Keratinocyte (primary cell): Measurements from ENCODE around the gene IPO8. TPM values are rescaled to one million over a fixed set of nuclear protein-coding genes. Genes with fewer than 3 reads are reported as not detected.

ENCODE experiments used
- DNase-seq: peaks from one replicate; pipeline ENCODE4 v3.0.0-alpha.2; 2011; ENCODE audit warnings: low read depth, missing footprints, low spot score
- FAIRE-seq: peaks from 2 replicates; lab custom pipeline; 2011; peaks lifted over from hg19 to GRCh38; lab: Jason Lieb, UNC
- H2AFZ ChIP-seq: 2 replicates; pipeline ENCODE4 v1.6.0; 2012; ENCODE audit warnings: low read length, control low read depth, inconsistent platforms; ENCODE audit not compliant: control insufficient read depth
- H3K27ac ChIP-seq: 2 replicates; pipeline ENCODE4 v1.5.1; 2011; ENCODE audit warnings: low read length; ENCODE audit not compliant: control insufficient read depth, insufficient read depth
- H3K27me3 ChIP-seq: 3 replicates; pipeline ENCODE4 v1.6.0; 2011; ENCODE audit warnings: low read length; ENCODE audit not compliant: control insufficient read depth, insufficient read depth; ENCODE audit errors: extremely low read depth
- H3K36me3 ChIP-seq, 2 experiments: 2 replicates in 1 of 2; 3 replicates in 1 of 2; pipeline ENCODE4 v1.5.1; 2011; ENCODE audit warnings: low read length in 2 of 2, mild to moderate bottlenecking in 1 of 2; ENCODE audit not compliant: control insufficient read depth in 2 of 2, insufficient read depth in 2 of 2; ENCODE audit errors: extremely low read depth in 1 of 2
- H3K4me1 ChIP-seq: 3 replicates; pipeline ENCODE4 v1.5.1; 2011; ENCODE audit warnings: low read length; ENCODE audit not compliant: control insufficient read depth, insufficient read depth; ENCODE audit errors: extremely low read depth
- H3K4me2 ChIP-seq: 3 replicates; pipeline ENCODE4 v1.6.0; 2011; ENCODE audit warnings: low read depth, low read length; ENCODE audit not compliant: control insufficient read depth, insufficient read depth; ENCODE audit errors: extremely low read depth
- H3K4me3 ChIP-seq, 3 experiments: fragments of 200-600 bp in 1 of 3; sonication (generic) in 1 of 3; 2 replicates in 2 of 3; 3 replicates in 1 of 3; pipeline ENCODE4 v1.5.1; 2011 to 2016; ENCODE audit warnings: low read length in 3 of 3, mild to moderate bottlenecking in 3 of 3, control low read depth in 2 of 3, inconsistent platforms in 1 of 3, low read depth in 1 of 3, mixed read lengths in 1 of 3, mixed run types in 1 of 3, moderate library complexity in 1 of 3; ENCODE audit not compliant: control insufficient read depth in 2 of 3, insufficient read depth in 2 of 3; ENCODE audit errors: extremely low read depth in 1 of 3
- H3K79me2 ChIP-seq: 2 replicates; pipeline ENCODE4 v1.6.0; 2012; ENCODE audit warnings: low read length; ENCODE audit not compliant: control insufficient read depth, insufficient read depth
- H3K9ac ChIP-seq: 3 replicates; pipeline ENCODE4 v1.6.0; 2011; ENCODE audit warnings: low read length; ENCODE audit not compliant: control insufficient read depth, insufficient read depth; ENCODE audit errors: extremely low read depth
- H3K9me1 ChIP-seq: 3 replicates; pipeline ENCODE4 v1.6.0; 2011; ENCODE audit warnings: low read length; ENCODE audit not compliant: control insufficient read depth, insufficient read depth; ENCODE audit errors: extremely low read depth
- H3K9me3 ChIP-seq: 2 replicates; pipeline ENCODE4 v1.5.1; 2012; ENCODE audit warnings: low read depth, low read length; ENCODE audit not compliant: control insufficient read depth
- H4K20me1 ChIP-seq: 3 replicates; pipeline ENCODE4 v1.6.0; 2011; ENCODE audit warnings: low read length; ENCODE audit not compliant: control insufficient read depth, insufficient read depth; ENCODE audit errors: extremely low read depth
- CTCF ChIP-seq, 3 experiments: IDR thresholded peaks in 1 of 3; conservative IDR thresholded peaks in 1 of 3; optimal IDR thresholded peaks in 1 of 3; 2 replicates in 2 of 3; 3 replicates in 1 of 3; pipeline versions ENCODE3 to v1.5.1; 2011; ENCODE audit warnings: low read length in 3 of 3, mild to moderate bottlenecking in 3 of 3, moderate library complexity in 2 of 3, control low read depth in 1 of 3, inconsistent platforms in 1 of 3; ENCODE audit not compliant: insufficient read depth in 2 of 3; ENCODE audit errors: extremely low read depth in 1 of 3
- EZH2 ChIP-seq: IDR thresholded peaks from one replicate; pipeline ENCODE4 v1.6.1; 2012; ENCODE audit warnings: inconsistent platforms, mild to moderate bottlenecking, low read length, moderate library complexity
- dilution Hi-C: fragments of 300-500 bp; cut with MboI; formaldehyde crosslinking; loops from one replicate; pipeline ENCODE4 v1.7.0; 2020; ENCODE audit warnings: low sequenced_read_pairs; ENCODE audit not compliant: extremely low pct_ligation_motif_present
- polyA plus RNA-seq, 5 experiments: library from polyadenylated mRNA; depleted of rRNA in 3 of 5; stranded (reverse) in 3 of 5; stranded (forward) in 1 of 5; unstranded in 1 of 5; fragments of >200 nt; gene quantifications; 1 replicate in 1 of 5; 2 replicates in 3 of 5; 3 replicates in 1 of 5; pipeline versions ENCODE4 v1.2.1 to v1.2.3, GENCODE V29; 2011 to 2012; ENCODE audit warnings: missing spikeins in 2 of 5, low read depth in 1 of 5, low replicate concordance in 1 of 5

IPO8 gene
- polyA plus RNA-seq, 1 donor (not counting 4 experiments of a cell fraction or from before 2014, with no cell fraction given), result 18.8 TPM

DNA sequence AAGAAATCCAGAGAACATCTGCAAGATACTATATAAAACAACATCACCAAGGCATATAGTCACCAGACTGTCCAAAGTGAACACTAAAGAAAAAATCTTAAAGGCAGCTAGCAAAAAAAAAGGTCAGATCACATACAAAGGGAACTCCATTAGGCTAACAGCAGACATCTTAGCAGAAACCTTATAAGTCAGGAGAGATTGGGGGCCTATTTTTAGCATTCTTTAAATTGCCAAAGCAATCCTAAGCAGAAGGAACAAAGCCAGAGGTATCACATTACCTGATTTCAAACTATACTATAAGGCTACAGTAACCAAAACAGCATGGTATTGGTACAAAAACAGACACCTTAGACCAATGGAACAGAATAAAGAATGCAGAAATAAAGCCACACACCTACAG is 92.5 kb downstream of the IPO8 start:
- Histone ChIP-seq H3K4me3 (no peak overlapping the region), H4K20me1 (no peaks in the 10 kb centered on the region), H3K9me1 (no peaks in the 10 kb centered on the region), H3K27me3 (no peaks in the 10 kb centered on the region), H3K27ac (no peak overlapping the region), H3K9ac (no peak overlapping the region), H3K79me2 (no peaks in the 10 kb centered on the region), H2AFZ (no peak overlapping the region), H3K4me2 (no peak overlapping the region), H3K4me1 (no peaks in the 10 kb centered on the region), H3K36me3 (no peaks in the 10 kb centered on the region), H3K9me3 (no peaks in the 10 kb centered on the region)
- no peak for TF ChIP-seq EZH2
- no peak for TF ChIP-seq CTCF (optimal IDR thresholded peaks at IDR 0.05 in 1 of 3, IDR thresholded peaks at IDR 0.05 in 1 of 3, conservative IDR thresholded peaks at IDR 0.05 in 1 of 3; ENCODE audit: extremely low read depth in 1 of 3, insufficient read depth in 2 of 3, low read length in 3 of 3)
- FAIRE-seq, result no peak
- DNase-seq, result no peak
- dilution Hi-C loops, result no loop called here

DNA sequence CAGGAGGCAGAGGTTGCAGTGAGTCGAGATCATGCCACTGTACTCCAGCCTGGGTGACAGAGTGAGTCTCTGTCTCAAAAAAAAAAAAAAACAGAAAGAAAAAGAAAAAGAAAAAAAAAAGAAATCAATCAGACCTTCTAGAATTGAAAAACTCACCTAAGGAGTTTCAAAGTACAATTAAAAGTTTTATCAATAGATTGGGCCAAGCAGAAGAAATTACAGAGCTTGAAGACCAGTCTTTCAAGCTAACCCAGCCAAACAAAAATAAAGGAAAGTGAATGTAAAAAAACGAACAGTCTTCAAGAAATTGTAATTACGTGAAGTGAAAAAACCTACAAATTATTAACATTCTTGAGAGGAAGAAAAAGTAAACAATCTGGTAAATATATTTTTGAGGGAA is 93.0 kb downstream of the IPO8 start:
- no peaks in the 10 kb centered on the region for H3K36me3 ChIP-seq
- FAIRE-seq (no peak), DNase-seq (no peak)
- H3K4me1 ChIP-seq, result no peaks in the 10 kb centered on the region
- H3K9me3 ChIP-seq, result no peaks in the 10 kb centered on the region
- H3K79me2 ChIP-seq, result no peaks in the 10 kb centered on the region
- H3K27me3 ChIP-seq, result no peaks in the 10 kb centered on the region
- no peak for TF ChIP-seq EZH2
- TF ChIP-seq CTCF (optimal IDR thresholded peaks at IDR 0.05 in 1 of 3, IDR thresholded peaks at IDR 0.05 in 1 of 3, conservative IDR thresholded peaks at IDR 0.05 in 1 of 3; ENCODE audit: extremely low read depth in 1 of 3, insufficient read depth in 2 of 3, low read length in 3 of 3), result no peak
- no peak overlapping the region for H3K9ac ChIP-seq
- no peak overlapping the region for H3K27ac ChIP-seq
- H3K4me2 ChIP-seq, result no peak overlapping the region
- H3K4me3 ChIP-seq, result no peak overlapping the region
- no peaks in the 10 kb centered on the region for H3K9me1 ChIP-seq
- H4K20me1 ChIP-seq, result no peaks in the 10 kb centered on the region
- H2AFZ ChIP-seq, result no peak overlapping the region
- dilution Hi-C loops, result no loop called here
